Uterus (tissue), 4 donors: ENCODE data around the gene NID2. TPM values are rescaled to one million over a fixed set of nuclear protein-coding genes. Genes with fewer than 3 reads are reported as not detected.

Experiments used
- DNase-seq, 2 donors: peaks; one replicate each; pipeline ENCODE4 v3.0.0-alpha.2; 2019 to 2020
- H3K27ac ChIP-seq, 2 donors: fragments of 200-600 bp; sonication (generic); 1 replicate in 1 of 2; 2 replicates in 1 of 2; pipeline ENCODE4 v1.5.1; 2016 to 2018
- H3K27me3 ChIP-seq, 2 donors: fragments of 200-600 bp; sonication (generic); one replicate each; pipeline ENCODE4 v1.5.1; 2018 to 2019; ENCODE audit warnings: control low read depth in 1 of 2
- H3K36me3 ChIP-seq, 2 donors: fragments of 200-600 bp; sonication (generic); one replicate each; pipeline ENCODE4 v1.5.1; 2019; ENCODE audit warnings: control low read depth in 1 of 2
- H3K4me1 ChIP-seq, 2 donors: fragments of 200-600 bp; sonication (generic); one replicate each; pipeline ENCODE4 v1.5.1; 2018 to 2019; ENCODE audit warnings: control low read depth in 1 of 2
- H3K4me3 ChIP-seq, 2 donors: fragments of 200-600 bp; sonication (generic); 1 replicate in 1 of 2; 2 replicates in 1 of 2; pipeline ENCODE4 v1.5.1; 2018 to 2019; ENCODE audit warnings: mild to moderate bottlenecking in 1 of 2
- H3K9me3 ChIP-seq, 2 donors: fragments of 200-600 bp; sonication (generic); one replicate each; pipeline ENCODE4 v1.5.1; 2019; ENCODE audit warnings: control low read depth in 1 of 2
- CTCF ChIP-seq, 4 experiments: fragments of 200-600 bp in 2 of 4; fragments of 450-650 bp in 2 of 4; sonication (generic) in 2 of 4; IDR thresholded peaks; one replicate each; pipeline ENCODE4 v1.5.1; 2016 to 2019; ENCODE audit warnings: antibody characterized with exemption in 4 of 4, mild to moderate bottlenecking in 2 of 4, moderate library complexity in 1 of 4
- POLR2A ChIP-seq, 2 donors: fragments of 450-650 bp; IDR thresholded peaks; one replicate each; pipeline ENCODE4 v1.6.1; 2016; ENCODE audit warnings: antibody characterized with exemption in 2 of 2, mild to moderate bottlenecking in 1 of 2, moderate library complexity in 1 of 2
- intact Hi-C: fragments of 100-400 bp; cut with DNase I; formaldehyde crosslinking; loops from one replicate; pipeline ENCODE4 v1.15.1; 2023; ENCODE audit warnings: low total_unique reads
- total RNA-seq, 4 donors: library from RNA; depleted of rRNA in 3 of 4; stranded (reverse); fragments of >200 nt in 3 of 4; gene quantifications; one replicate each; pipeline versions ENCODE4 v1.1.0 to v1.2.4, GENCODE V29; 2014 to 2023
- donor health status: DM: yes; HTN: yes; CAD: no.

The NID2 gene
- total RNA-seq, 4 donors from 2014 or later: 8.2 to 92.6 (median 32.4) TPM

DNA sequence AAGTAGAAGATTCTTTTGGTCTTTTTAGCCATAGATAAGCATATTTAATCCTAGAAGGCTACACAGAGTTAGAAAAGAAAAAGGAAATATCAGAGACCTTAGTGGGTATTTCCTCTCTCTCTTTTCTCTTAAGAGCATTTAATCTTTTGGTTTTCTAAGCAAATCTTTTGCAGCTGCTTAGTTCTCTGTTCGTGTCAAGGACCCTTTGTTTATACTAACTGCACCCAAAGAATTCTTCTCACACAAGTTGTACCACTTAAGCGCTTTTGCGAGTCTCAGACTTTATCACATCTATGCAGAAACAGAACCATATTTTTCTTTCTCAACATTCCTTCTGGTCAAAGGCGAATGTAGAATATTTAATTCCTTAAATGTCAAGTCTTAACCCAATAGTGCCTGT lies 17.9 kb upstream of the NID2 start:
- intact Hi-C loops: no loop called here
- no peaks in the 10 kb centered on the region for H3K9me3 ChIP-seq
- TF ChIP-seq CTCF (IDR thresholded peaks at IDR 0.05) (no peak), POLR2A (IDR thresholded peaks at IDR 0.05) (no peak)
- no peak overlapping the region for H3K4me3 ChIP-seq
- DNase-seq: no peak
- H3K36me3 ChIP-seq: no peaks in the 10 kb centered on the region
- H3K4me1 ChIP-seq: no peaks in the 10 kb centered on the region
- no peaks in the 10 kb centered on the region for H3K27me3 ChIP-seq
- no peak overlapping the region for H3K27ac ChIP-seq

DNA sequence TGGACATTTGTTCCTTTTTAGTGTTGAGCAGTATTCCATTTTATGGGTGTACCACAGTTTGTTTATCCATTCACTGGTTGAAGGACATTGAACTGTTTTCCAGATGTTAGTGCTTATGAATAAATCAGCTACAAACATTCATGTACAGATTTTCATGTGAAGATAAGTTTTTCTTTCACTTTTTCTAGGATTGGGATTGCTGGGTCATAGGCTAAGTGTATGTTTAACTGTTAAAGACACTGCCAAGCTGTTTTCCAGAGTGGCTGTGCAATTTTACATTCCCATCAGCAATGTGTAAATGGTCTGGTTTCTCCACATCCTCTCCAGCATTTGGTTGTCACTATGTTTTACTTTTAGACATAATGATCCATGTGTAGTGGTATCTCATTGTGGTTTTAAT lies 14.0 kb upstream of the NID2 start:
- H3K4me3 ChIP-seq: no peak overlapping the region
- no peaks in the 10 kb centered on the region for H3K9me3 ChIP-seq
- DNase-seq: no peak
- H3K27ac ChIP-seq: no peak overlapping the region
- TF ChIP-seq CTCF (IDR thresholded peaks at IDR 0.05): no peak
- no peak for TF ChIP-seq POLR2A (IDR thresholded peaks at IDR 0.05)
- no peaks in the 10 kb centered on the region for H3K27me3 ChIP-seq
- no peaks in the 10 kb centered on the region for H3K4me1 ChIP-seq
- intact Hi-C loops: no loop called here
- no peaks in the 10 kb centered on the region for H3K36me3 ChIP-seq

- TF ChIP-seq POLR2A (IDR thresholded peaks at IDR 0.05) (no peak), CTCF (IDR thresholded peaks at IDR 0.05) (no peak)
- Histone ChIP-seq H3K36me3 (no peaks in the 10 kb centered on the region), H3K9me3 (no peaks in the 10 kb centered on the region), H3K27ac (no peak overlapping the region), H3K4me1 (no peaks in the 10 kb centered on the region), H3K27me3 (no peaks in the 10 kb centered on the region), H3K4me3 (no peak overlapping the region)
- intact Hi-C loops: no loop called here
- DNase-seq: no peak
These were observed 13.1 kb upstream of the NID2 start for GRCh38 chr14:52081964-52082363.

- Histone ChIP-seq H3K27me3 (no peaks in the 10 kb centered on the region), H3K4me3 (no peak overlapping the region), H3K9me3 (no peaks in the 10 kb centered on the region), H3K4me1 (no peaks in the 10 kb centered on the region), H3K36me3 (no peaks in the 10 kb centered on the region), H3K27ac (peak overlapping the region in 1 of 2 donors; percentile 11)
- DNase-seq: peak in 1 of 2 donors; percentile 25
- intact Hi-C loops: no loop called here
- TF ChIP-seq POLR2A (IDR thresholded peaks at IDR 0.05): no peak
- no peak for TF ChIP-seq CTCF (IDR thresholded peaks at IDR 0.05)
These were observed 12.2 kb upstream of the NID2 start for GRCh38 chr14:52080808-52081755.

DNA sequence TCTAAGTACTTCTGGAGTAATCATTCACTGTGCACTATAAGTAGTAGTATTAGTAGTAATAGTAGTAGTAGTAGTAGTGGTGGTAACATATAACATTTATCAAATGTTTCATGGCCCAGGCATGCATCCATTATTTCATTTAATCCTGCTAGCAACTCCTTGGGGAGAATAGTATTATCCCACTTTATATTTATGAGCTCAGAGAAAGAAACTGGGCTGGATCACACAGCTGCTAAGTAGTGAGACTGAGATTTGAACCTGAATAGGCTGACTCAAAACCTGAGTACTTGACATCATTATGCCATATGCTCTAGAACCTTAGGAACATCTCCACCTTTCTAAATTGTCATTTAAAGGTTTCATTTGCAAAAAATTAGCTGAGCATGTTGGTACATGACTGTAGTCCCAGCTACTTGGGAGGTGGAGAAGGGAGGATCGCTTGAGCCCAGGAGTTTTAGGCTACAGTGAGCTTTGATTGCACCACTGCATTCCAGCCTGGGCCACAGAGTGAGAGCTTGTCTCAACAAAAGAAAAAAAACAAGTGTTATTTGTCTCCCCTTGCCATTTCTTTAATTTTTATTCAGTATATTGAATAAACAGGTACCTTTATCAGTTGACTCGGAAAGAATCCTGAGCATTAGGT lies 11.4 kb upstream of the NID2 start:
- intact Hi-C loops: no loop called here
- Histone ChIP-seq H3K4me1 (no peaks in the 10 kb centered on the region), H3K36me3 (no peaks in the 10 kb centered on the region), H3K27me3 (no peaks in the 10 kb centered on the region), H3K27ac (no peak overlapping the region), H3K9me3 (no peaks in the 10 kb centered on the region), H3K4me3 (no peak overlapping the region)
- no peak for DNase-seq
- TF ChIP-seq POLR2A (IDR thresholded peaks at IDR 0.05) (no peak), CTCF (IDR thresholded peaks at IDR 0.05) (no peak)
